Islet precursor cell (in vitro differentiated cells): Measurements from ENCODE around the gene NEURL1B.

ENCODE experiments used
- DNase-seq: peaks from one replicate; pipeline ENCODE4 v3.0.0-alpha.2; 2018

Gene NEURL1B

GRCh38 chr5:172610643-172611042 lies 30.4 kb upstream of the NEURL1B start:
- no peak for DNase-seq

GRCh38 chr5:172611913-172612312 lies 29.1 kb upstream of the NEURL1B start:
- DNase-seq: no peak

DNA sequence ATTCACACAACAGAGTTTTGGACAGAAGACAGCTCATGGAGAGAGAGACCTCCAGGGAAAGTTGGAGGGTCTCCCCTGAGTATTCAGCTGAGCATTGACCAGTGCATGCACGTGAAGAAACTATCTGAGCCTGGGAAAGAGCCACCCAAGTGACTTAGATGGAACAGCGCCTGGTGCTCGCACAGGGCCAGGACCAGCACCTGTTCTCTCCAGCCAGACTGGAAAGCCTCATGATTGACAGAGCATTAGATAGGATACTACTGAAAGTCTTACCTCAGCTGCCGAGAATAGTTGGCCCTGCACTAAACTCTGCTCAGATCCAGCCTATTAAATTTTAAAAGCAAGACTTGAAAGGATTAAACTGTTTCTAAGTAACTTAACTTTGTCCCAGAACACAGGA lies 28.3 kb upstream of the NEURL1B start:
- DNase-seq: no peak

- no peak for DNase-seq
Measured at GRCh38 chr5:172616136-172616535, 24.9 kb upstream of the NEURL1B start.

- peak; percentile 70 for DNase-seq
Measured at GRCh38 chr5:172616730-172617129, 24.3 kb upstream of the NEURL1B start.

DNA sequence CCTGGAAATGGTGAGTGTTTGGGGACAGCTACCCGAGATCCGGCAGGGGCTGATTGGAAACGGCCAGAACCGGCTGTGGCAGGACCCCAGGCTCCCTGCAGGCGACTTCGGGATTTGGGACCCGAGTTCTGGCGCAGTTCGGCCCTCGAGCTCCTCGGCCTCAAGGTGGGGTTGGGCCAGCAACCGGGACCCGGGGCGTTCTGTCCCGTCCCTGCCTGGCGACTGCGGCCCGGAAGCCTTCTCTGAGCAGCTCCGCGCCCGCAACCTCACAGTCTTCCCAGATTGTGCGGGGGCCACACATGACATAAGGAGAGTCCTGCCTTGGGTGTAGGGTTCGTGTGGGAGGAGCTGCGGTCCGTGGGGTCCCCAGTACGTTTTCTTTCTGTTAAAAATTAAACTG lies 23.2 kb upstream of the NEURL1B start:
- DNase-seq: no peak

DNA sequence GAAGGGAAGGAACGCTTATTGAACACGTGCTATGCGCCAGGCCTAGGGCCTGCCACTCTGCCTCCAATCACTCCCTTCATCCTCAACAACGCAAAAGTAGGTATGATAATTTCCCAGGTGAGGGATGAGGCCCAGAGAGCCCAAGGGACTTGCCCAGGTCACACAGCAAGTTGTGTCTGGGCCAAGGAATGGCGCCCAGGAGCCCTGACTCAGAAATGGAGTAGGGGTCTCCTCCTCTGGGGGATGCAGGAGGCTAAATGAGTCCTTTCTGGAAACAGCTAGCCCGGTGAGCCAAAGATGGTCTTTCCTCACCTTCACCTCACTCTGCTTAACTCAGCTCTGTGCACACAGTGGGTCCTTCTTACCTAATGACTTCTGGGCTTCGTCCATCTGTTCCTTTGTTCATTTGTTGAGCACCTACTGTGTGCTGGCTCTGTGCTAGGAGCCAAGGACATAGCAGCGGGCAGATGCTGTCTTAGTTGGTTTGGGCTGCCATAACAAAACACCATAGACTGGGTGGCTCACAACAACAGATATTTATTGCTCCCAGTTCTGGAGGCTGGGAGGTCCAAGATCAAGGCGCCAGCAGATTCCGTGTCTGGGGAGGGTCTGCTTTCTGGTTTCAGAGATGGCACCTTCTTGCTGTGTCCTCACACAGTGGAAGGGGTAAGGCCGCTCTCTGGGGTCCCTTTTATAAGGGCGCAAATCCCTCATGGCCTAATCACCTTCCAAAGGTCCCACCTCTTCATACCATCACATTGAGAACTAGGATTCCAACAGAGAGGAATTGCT lies 22.3 kb upstream of the NEURL1B start:
- no peak for DNase-seq

DNA sequence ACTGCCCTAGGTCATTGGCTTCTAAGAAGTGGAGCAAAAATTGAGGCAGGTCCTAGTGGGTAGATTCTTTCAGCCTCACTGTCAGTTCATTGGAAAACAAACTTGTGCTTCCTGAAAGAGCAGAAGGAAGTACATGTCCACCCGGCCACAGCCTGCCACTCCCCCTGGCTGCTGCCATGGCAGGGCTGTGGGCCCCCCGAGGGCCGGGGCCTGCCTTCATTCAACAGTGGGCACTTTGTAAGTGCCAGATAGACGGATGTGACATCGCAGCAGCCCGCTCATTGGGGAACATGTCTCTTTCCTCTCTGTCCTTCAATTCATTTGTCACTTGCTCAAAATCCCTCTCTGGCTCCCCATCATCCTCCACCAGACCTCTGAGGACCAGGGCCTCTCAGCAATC lies 20.6 kb upstream of the NEURL1B start:
- no peak for DNase-seq

DNA sequence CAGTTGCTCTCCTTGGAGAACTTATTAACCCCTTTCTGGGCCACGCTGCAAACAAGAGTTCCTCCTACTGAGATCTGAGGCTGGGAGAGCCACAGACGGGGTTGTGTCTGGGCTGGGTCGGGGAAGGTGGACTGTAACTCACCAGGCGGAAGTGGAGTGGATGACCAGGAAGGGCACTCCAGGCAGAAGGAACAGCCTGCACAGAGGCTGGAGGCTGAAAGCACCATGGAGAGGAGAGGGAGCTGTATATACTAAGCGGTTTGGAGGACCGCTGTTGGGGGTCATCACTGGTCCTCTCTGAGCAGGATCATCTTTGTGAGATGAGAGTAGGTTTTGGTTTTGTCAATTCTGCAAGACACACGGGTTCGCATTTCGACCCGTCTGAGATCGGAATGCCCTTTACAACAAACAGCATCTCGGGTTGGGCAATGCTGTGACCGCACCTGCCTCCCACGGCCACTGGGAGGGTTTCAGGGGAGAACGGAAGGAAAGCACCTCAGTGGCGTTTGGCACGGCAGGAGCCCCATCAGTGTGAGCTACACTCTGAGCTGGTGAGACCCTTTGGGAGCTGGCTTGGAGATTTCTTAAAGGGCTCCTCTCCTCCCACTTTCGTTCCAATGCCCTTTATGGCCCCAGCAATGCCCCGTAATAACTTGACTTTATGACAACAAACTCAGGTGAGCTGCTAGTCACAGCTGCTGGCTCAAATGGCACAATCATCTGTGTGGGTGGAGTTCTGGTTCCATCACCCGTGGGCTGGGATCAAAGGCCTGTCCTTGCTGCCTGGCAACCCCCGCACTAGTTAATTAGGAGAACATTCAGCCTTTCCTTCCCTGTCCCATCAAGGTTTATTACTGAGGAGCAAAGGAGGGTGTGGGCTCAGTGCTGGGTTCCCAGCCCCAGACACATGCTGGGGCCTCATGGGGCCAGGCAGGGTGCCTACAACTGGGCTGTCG lies 18.7 kb upstream of the NEURL1B start:
- DNase-seq: no peak

- no peak for DNase-seq
Measured at GRCh38 chr5:172623313-172623980, 17.6 kb upstream of the NEURL1B start.

GRCh38 chr5:172624083-172624995 lies 16.7 kb upstream of the NEURL1B start:
- DNase-seq: no peak

- DNase-seq: no peak
Measured at GRCh38 chr5:172624996-172625964, 15.8 kb upstream of the NEURL1B start.

DNA sequence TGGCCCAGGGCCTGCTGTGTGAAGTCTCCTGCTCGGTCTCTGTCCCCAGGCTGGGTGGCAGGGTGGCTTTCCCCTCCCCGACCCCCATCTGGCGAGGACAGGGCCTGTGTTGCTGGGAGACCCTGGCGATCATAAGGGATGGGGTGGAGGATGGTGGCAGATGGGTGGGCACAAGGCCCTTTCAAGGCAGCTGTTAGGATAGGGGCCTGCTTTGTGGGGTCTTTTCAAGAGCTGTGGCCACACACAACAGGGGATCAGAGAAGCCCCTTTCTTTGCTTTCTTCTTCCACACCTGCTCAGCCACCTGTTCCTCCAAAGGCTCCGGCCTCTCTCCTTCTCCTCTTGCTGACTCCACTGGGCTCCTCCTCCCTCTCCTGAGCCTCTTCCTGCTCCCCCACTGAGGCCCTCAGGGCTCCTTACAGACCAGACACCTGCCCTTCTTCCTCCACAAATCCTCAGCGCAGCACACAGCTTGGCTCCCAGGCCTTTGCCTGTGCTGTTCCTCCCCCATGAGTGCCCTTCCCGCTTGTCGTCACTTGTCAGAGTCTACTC lies 15.0 kb upstream of the NEURL1B start:
- DNase-seq: peak; percentile 72

GRCh38 chr5:172630082-172630481 lies 11.0 kb upstream of the NEURL1B start:
- DNase-seq: peak; percentile 15

DNA sequence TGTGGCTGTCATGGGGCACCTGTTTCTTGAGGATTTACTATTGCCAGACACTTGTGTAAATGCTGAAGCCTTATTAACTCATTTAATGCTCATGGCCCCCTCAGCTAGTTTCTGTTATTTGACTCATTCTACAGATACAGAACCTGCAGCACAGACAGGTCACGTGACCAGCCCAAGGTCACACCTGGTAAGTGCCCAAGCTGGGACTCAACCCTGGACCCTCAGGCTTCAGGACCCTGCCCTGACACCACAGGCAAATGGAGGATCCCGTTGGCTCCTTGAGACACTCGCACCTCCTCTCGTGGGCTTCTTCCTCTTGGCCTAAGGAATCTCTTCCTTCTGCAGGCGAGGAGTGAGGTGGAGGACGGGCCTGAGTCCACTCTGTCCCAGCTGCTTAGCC lies 10.6 kb upstream of the NEURL1B start:
- DNase-seq: peak; percentile 49

DNA sequence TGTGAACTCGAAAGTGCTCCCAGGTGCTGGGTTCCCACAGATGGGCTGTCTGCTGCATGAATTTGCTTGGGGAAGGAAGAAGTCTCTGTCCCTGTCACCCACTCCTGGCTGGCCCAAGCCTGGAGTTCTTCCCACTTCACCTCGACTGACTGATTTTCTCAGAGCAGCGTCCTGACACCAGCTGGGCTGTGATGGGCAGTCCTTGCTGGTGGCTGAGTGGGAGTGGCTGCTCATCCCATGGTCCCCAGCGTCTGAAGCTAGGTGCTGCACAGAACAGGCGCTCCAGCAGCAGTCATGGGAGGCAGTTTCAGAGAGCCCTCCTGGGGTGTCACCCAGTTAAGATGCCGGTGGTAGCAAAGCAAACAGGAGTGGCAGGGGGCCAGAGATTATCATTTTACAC lies 10.1 kb upstream of the NEURL1B start:
- peak; percentile 51 for DNase-seq

- DNase-seq: peak; percentile 37
Measured at GRCh38 chr5:172632346-172633092, 8.5 kb upstream of the NEURL1B start.

GRCh38 chr5:172633403-172633970 lies 7.6 kb upstream of the NEURL1B start:
- DNase-seq: peak; percentile 34

- peak; percentile 13 for DNase-seq
Measured at GRCh38 chr5:172634106-172634899, 6.8 kb upstream of the NEURL1B start.
